SJCRH30 (cell line): ENCODE data around the gene C7. TPM values are rescaled to one million over a fixed set of nuclear protein-coding genes. Genes with fewer than 3 reads are reported as not detected.
"Not testable (repeated sequence)": the region's sequence is repeated elsewhere in the genome, so short reads cannot be mapped to it uniquely, and the experiment has no call there.

ENCODE experiments used
- DNase-seq, 2 experiments: peaks; one replicate each; pipeline ENCODE4 v3.0.0-alpha.2; 2015 to 2020
- H3K27ac ChIP-seq: fragments of 250-450 bp; sonication (Bioruptor Pico); 2 replicates; pipeline ENCODE4 v1.5.1; 2020; ENCODE audit warnings: mild to moderate bottlenecking, moderate library complexity
- H3K27me3 ChIP-seq: fragments of 250-450 bp; sonication (Bioruptor Pico); 2 replicates; pipeline ENCODE4 v1.5.1; 2020; ENCODE audit warnings: mild to moderate bottlenecking, moderate library complexity
- H3K36me3 ChIP-seq: fragments of 250-450 bp; sonication (Bioruptor Pico); 2 replicates; pipeline ENCODE4 v1.5.1; 2020; ENCODE audit warnings: mild to moderate bottlenecking, moderate library complexity
- H3K4me1 ChIP-seq: fragments of 250-450 bp; sonication (Bioruptor Pico); 2 replicates; pipeline ENCODE4 v1.5.1; 2020; ENCODE audit warnings: mild to moderate bottlenecking, moderate library complexity
- H3K4me3 ChIP-seq: fragments of 250-450 bp; sonication (Bioruptor Pico); 2 replicates; pipeline ENCODE4 v1.5.1; 2020; ENCODE audit warnings: mild to moderate bottlenecking, moderate library complexity
- H3K9me3 ChIP-seq: fragments of 250-450 bp; sonication (Bioruptor Pico); replicated peaks from 2 replicates; pipeline ENCODE4 v1.5.1; 2020; ENCODE audit warnings: mild to moderate bottlenecking, moderate library complexity
- total RNA-seq: library from RNA; depleted of rRNA; stranded (reverse); fragments of >200 nt; shearing (Covaris generic); gene quantifications from 2 replicates; pipeline ENCODE4 v1.2.3, GENCODE V29; 2014; rRNA removed

Gene C7
- total RNA-seq, result 12.2 and 17.2 TPM in 2 replicates

- Histone ChIP-seq H3K27ac (no peak within 1 kb of the TSS), H3K36me3 (no peaks in the 10 kb centered on the region), H3K4me3 (no peak within 1 kb of the TSS; the same call in 1 of the 2 replicates), H3K27me3 (no peaks in the 10 kb centered on the region), H3K4me1 (peaks cover 32% of the 10 kb centered on the region), H3K9me3 (no peaks in the 10 kb centered on the region)
- peak in 1 of 2 experiments; percentile 59 for DNase-seq
Observed at GRCh38 chr5:40909264-40909663, at the start of gene C7. C7 (plus strand) TSS chr5:40909497; CDS start chr5:40909611, 114 bp downstream.

GRCh38 chr5:40860711-40861110 is 48.6 kb upstream of the C7 start:
- H3K9me3 ChIP-seq, result peaks cover 5% of the 10 kb centered on the region
- no peak overlapping the region for H3K4me3 ChIP-seq
- no peaks in the 10 kb centered on the region for H3K36me3 ChIP-seq
- no peak overlapping the region for H3K27ac ChIP-seq
- H3K4me1 ChIP-seq, result no peaks in the 10 kb centered on the region
- no peaks in the 10 kb centered on the region for H3K27me3 ChIP-seq
- no peak for DNase-seq

- H3K27me3 ChIP-seq, DNase-seq, H3K36me3 ChIP-seq, H3K4me1 ChIP-seq, H3K9me3 ChIP-seq, H3K4me3 ChIP-seq, H3K27ac ChIP-seq: not testable (repeated sequence)
Observed at GRCh38 chr5:40865004-40865403, 44.3 kb upstream of the C7 start.

DNA sequence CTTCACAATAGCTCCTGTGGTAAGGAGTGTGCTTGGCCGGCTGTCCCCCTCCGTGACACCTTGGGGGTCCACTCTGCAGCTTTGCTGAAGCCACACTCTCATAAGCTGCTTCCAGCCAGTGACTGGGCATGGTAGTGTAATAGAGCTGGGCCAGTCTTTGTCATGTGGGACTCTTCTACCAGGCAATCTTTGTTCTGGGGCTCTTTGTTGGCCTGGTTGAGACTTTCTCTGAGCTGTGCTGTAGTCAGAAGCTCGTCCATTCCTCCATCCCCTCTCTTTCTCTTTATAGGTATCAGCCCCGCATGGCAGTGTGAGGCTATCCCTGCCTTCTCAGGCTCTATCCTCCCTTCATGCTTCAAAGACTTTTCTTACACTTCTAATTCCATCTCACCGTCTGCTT is 42.5 kb upstream of the C7 start:
- no peaks in the 10 kb centered on the region for H3K36me3 ChIP-seq
- DNase-seq, result no peak
- H3K4me1 ChIP-seq, result no peaks in the 10 kb centered on the region

DNA sequence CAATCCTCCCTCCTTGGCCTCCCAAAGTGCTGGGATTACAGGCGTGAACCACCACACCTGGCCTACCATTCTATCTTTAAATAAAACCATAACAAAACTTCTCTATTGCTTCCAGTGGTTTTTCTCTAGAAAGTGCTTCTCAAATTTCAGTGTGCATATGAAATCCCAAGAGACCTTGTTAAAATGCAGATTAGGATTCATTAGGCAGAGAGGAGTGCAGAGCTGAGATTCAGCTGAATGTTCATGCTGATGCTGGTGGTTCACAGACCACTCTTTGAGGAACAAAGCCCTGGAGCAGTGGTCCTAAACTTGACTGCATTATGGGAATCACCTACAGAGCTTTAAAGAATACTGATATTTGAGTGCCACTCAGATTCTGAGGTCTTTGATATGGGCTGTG is 39.9 kb upstream of the C7 start:
- peak in 1 of 2 experiments; percentile 32 for DNase-seq
- Histone ChIP-seq H3K4me1 (no peaks in the 10 kb centered on the region), H3K36me3 (no peaks in the 10 kb centered on the region), H3K27ac (no peak overlapping the region), H3K4me3 (no peak overlapping the region), H3K9me3 (peaks cover 2% of the 10 kb centered on the region), H3K27me3 (no peaks in the 10 kb centered on the region)

More for the DNA sequence above, 42.5 kb upstream of the C7 start:
- H3K4me3 ChIP-seq, result no peak overlapping the region
- H3K27me3 ChIP-seq, result no peaks in the 10 kb centered on the region
- no peak overlapping the region for H3K27ac ChIP-seq
- peaks cover 5% of the 10 kb centered on the region for H3K9me3 ChIP-seq

DNA sequence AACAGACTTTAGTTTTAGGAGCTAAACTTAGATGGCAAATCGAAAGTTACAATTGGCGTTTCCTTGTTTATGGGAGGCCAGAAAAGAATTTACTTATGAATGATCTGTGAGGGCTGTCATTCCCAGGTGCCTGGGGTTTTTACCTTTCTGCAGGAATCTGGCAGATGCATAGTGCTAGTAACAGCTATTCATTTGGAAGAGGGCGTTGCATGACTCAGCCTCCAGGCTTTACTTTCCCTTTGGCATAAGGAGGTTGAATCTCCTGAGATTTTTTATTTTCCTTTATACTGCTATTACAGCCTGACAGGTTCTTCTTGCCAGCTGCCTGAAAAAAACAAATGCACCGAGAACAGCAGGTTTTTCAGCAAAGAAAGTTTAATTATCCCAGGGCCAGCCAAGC is 38.1 kb upstream of the C7 start:
- DNase-seq, result no peak
- Histone ChIP-seq H3K27me3 (no peaks in the 10 kb centered on the region), H3K27ac (no peak overlapping the region), H3K4me3 (no peak overlapping the region), H3K4me1 (no peaks in the 10 kb centered on the region), H3K36me3 (no peaks in the 10 kb centered on the region), H3K9me3 (no peaks in the 10 kb centered on the region; the same call in 1 of the 2 replicates)

DNA sequence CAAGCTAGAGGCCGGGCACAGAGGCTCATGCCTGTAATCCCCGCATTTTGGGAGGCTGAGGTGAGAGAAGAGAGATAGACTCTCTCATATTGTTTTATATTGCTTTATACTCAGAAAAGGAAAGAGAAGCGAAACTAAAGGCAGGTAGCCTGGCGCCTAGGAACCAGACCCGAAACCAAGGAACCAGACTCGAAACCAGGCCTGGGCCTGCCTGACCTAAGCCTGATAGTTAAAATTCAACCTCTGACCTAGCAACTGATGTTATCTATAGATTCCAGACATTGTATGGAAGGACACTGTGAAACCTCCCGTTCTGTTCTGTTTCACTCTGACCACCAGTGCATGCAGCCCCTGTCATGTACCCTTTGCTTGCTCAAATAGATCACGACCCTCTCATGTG is 37.0 kb upstream of the C7 start:
- DNase-seq, H3K36me3 ChIP-seq, H3K9me3 ChIP-seq, H3K4me3 ChIP-seq, H3K27ac ChIP-seq, H3K4me1 ChIP-seq, H3K27me3 ChIP-seq: not testable (repeated sequence)

DNA sequence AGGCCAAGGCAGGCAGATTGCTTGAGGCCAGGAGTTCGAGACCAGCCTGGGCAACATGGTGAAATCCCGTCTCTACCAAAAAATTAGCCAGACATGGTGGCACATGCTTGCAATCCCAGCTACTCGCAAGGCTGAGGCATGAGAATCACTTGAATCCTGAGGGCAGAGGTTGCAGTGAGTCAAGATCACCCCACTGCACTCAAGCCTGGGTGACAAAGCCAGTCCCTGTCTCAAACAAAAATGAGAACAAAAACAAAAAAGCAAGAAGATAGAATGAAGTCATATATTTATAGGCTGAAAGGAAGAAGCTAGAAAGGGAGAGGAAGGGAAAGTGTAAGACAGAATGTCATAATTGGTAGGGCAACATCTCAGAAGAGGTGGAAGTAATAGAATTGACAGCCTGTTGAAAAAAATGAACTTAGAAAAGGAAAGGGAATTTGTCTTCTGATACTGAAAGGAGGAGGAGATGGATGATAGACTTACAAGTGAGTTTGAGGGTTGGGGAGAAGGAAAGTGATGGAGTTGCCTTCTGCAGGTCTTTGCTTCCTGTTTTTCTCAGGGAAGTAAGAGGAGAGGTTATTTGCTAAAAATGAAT is 35.9 kb upstream of the C7 start:
- Histone ChIP-seq H3K4me3 (no peak overlapping the region), H3K27ac (no peak overlapping the region), H3K9me3 (no peaks in the 10 kb centered on the region; the same call in 1 of the 2 replicates), H3K36me3 (no peaks in the 10 kb centered on the region), H3K27me3 (no peaks in the 10 kb centered on the region), H3K4me1 (no peaks in the 10 kb centered on the region)
- DNase-seq, result no peak

GRCh38 chr5:40875958-40876357 is 33.3 kb upstream of the C7 start:
- no peaks in the 10 kb centered on the region for H3K27me3 ChIP-seq
- no peaks in the 10 kb centered on the region for H3K36me3 ChIP-seq
- H3K4me1 ChIP-seq, result no peaks in the 10 kb centered on the region
- DNase-seq, result no peak
- no peaks in the 10 kb centered on the region; the same call in 1 of the 2 replicates for H3K9me3 ChIP-seq
- no peak overlapping the region for H3K27ac ChIP-seq
- no peak overlapping the region for H3K4me3 ChIP-seq

GRCh38 chr5:40877371-40877988 is 31.8 kb upstream of the C7 start:
- Histone ChIP-seq H3K36me3 (no peaks in the 10 kb centered on the region), H3K27ac (no peak overlapping the region)

GRCh38 chr5:40879163-40879942 is 29.9 kb upstream of the C7 start:
- no peak overlapping the region for H3K4me3 ChIP-seq
- DNase-seq, result peak in 1 of 2 experiments; percentile 59
- H3K9me3 ChIP-seq, result peaks cover 5% of the 10 kb centered on the region
- no peaks in the 10 kb centered on the region for H3K4me1 ChIP-seq
- H3K27ac ChIP-seq, result no peak overlapping the region
- H3K27me3 ChIP-seq, result no peaks in the 10 kb centered on the region
- H3K36me3 ChIP-seq, result no peaks in the 10 kb centered on the region

More at GRCh38 chr5:40877371-40877988, 31.8 kb upstream of the C7 start:
- Histone ChIP-seq H3K9me3 (peaks cover 5% of the 10 kb centered on the region; the same call in 1 of the 2 replicates), H3K4me1 (no peaks in the 10 kb centered on the region), H3K4me3 (no peak overlapping the region), H3K27me3 (no peaks in the 10 kb centered on the region)
- no peak for DNase-seq

GRCh38 chr5:40882291-40882690 is 27.0 kb upstream of the C7 start:
- no peak overlapping the region for H3K27ac ChIP-seq
- H3K36me3 ChIP-seq, result no peaks in the 10 kb centered on the region
- H3K9me3 ChIP-seq, result peaks cover 5% of the 10 kb centered on the region
- no peak overlapping the region for H3K4me3 ChIP-seq
- peak; percentile 15 to 28 for DNase-seq
- H3K4me1 ChIP-seq, result no peaks in the 10 kb centered on the region
- H3K27me3 ChIP-seq, result no peaks in the 10 kb centered on the region

- H3K9me3 ChIP-seq, H3K27me3 ChIP-seq, H3K36me3 ChIP-seq, H3K4me3 ChIP-seq, H3K27ac ChIP-seq, DNase-seq, H3K4me1 ChIP-seq: not testable (repeated sequence)
Observed at GRCh38 chr5:40883051-40883450, 26.2 kb upstream of the C7 start.

- not testable (repeated sequence) for H3K4me1 ChIP-seq, H3K9me3 ChIP-seq, H3K4me3 ChIP-seq, H3K27me3 ChIP-seq, H3K36me3 ChIP-seq, DNase-seq, H3K27ac ChIP-seq
Observed at GRCh38 chr5:40895440-40896425, 13.6 kb upstream of the C7 start.
